Femur (tissue), 1 donor: ENCODE measurements around the gene ACTL8.
"Not testable (repeated sequence)": the region's sequence is repeated elsewhere in the genome, so short reads cannot be mapped to it uniquely, and the experiment has no call there.

Source experiments
- DNase-seq: peaks from one replicate; pipeline ENCODE4 v3.0.0-alpha.2; 2017

Gene ACTL8

DNA sequence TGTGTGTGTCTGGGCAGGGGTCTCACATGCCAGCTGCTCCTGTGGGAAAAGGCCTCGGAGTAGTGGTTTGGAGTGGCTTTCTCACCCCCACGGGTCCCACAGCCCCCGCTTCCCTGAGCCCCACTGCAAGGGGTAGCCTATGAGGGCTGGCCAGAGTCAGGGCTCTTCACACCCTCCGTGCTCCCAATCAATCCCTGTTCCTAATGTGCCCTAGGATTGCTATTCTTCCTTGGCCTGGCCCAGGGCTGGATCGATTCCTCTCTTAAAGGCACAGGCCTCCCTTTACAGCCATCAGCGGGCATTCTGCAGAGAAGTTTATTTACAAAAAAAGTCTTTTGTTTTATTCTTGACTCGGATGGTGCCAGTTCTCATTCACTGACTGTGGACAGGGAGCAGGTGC, 19.3 kb upstream of the ACTL8 start:
- DNase-seq, result no peak

DNA sequence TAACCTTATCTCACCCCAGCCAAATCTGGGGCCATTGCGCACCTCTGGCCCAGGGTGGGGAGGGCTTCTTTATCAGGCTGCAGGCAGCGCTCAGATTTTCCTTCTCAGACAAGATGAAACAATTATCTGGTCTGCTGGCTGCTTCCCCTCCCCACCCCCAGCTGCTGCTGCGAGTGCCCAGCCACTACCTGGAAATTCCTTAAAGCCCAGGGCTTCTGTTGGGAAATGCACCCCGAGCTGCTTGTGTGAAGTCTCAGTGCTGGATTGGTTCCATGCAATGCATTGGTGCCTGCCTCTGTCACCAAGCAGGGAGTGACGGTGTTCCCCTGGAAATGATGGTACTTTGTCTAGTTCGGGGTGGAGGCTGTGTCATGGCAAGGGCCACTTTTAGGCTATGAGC, 18.5 kb upstream of the ACTL8 start:
- DNase-seq, result no peak

DNA sequence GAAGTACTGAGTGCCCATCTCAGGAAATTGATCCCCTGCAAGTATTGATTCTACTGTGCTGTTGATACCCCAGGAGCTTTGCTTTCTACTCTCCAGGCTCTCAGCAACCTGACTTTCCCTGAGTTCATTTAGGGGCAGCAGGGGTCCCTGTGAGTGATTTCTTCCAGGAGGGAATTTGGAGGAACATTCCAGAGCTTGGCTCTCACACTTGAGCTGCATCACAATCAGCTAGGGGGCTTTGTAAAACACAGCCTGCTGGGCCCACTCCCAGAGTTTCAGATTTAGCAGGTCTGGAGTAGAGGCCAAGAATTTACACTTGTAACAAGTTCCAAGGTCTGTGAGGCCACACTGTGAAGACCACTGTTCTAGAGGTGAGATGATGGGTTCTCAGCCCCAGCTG, 16.1 kb upstream of the ACTL8 start:
- DNase-seq, result no peak

DNA sequence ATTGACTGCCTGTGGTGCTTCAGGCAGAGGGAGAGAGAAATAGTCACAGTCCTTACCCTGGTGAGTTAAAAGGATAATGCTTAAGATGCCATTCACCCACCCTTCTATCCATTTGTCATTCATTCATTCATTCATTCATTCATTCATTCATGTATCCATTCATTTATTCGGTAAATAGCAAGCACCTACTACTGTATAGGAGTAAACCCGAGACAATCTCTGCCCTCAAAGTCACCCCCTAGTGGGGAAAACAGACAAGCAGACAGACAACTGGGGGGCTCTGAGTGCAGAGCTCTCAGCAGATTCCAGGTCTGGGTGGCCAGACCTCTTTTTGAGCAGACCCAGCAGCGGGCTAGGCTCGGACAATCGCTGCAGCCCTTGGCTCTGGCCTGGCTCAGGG, 14.1 kb upstream of the ACTL8 start:
- no peak for DNase-seq

DNA sequence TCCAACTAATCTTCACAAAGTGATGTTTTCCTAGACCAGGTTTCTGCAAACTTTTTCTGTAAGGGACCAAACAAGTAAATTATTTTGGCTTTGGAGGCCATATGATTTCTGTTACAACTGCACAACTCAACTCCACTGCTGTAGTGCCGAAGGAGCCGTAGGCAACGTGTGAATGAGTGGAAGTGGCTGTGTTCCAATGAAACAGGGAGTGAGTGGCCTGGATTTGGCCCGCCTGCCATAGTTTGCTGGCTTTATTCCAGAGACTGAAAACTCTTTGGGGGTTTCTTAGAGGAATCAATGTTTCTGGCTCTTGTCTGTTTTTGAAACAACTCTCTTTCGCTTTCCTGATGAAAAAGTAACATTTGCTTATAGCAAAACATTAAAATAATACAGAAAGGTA, 12.6 kb upstream of the ACTL8 start:
- peak; percentile 44 for DNase-seq

DNA sequence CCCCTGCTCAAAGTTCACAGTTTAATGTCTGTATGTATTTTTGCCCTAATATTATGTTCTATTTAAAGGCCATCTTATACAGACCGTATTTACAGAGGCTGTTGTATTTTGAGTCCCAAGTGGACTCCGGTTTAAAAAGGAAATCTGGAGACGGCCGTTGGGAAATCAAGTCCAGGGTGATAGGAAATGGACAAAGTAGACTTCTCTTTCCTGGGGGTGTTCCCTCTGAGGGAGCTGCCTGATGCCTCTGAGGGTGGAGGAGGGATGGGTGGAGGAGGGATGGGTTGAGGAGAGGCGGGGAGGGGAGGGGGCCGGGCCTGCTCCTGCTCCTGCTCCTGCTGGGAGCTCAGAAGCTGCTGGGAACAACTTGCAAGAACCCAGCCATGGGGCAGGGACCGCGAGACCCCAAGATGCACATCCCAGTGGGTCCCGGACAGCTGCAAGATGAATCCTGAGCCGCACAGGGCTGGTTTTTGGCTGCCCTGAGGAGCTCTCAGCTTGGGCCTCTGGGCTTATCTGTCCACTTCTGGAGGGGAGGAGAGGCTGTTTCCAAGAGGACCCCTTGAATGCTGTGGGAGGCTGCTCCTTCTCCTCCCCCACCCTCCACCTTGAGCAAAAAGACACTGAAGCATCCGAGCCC, 12.0 kb upstream of the ACTL8 start:
- DNase-seq, result no peak

DNA sequence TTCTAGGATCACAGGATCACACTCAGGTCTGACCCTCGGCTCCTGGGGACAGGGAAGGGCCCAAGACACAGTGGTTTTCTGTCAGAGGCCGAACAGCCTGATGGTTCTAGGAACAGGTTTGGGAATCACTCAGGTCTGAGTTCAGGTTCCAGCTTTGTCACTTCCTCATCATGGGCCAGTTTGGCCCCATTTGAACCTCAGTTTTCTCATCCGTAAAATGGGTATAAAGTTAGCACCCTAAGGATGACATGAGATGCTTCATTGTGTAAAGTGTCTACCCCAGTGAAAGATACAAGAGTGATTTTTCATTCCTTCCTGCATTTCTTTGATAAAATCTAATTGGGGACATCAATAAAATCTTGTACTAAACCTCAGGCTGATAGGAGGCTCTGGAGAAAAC, 11.2 kb upstream of the ACTL8 start:
- DNase-seq, result no peak

DNA sequence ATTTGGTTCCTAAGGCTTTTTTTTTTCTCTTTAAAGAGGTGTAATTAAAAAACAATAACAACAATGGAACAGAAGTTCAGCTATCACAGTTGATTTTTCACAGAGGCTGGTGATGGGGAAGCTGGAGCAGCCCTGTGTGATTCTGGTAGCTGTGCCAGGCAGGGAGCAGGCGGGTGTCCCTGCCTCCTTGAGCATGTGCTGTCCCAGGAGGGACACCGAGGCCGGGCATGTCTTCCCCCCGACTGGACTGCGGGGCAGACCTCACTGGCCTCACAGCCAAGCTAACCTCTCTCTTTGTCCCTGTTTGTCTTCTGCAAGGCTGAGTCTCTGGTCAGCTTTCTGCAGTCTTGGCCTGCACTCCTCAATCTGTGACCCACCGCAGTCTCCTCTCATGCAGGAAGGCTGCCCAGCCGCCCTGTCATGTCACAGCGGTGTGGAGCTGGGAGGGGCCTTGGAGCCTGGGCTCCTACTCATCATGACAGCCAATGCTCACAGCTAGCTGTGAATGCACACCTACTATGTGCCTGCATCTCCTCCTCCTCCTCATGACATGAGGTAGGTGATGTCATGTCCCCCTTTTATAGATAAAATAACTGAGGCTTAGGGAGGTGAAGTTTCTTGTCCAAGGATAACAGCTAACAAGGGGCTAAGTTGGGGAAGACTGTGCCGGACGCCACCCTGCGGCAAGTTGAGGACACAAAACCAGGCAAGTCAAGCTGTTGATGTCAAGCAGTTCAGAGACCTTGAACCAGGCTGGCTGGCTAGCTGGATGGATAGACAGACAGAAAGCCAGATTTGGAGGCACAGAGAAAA, 10.3 kb upstream of the ACTL8 start:
- no peak for DNase-seq

DNA sequence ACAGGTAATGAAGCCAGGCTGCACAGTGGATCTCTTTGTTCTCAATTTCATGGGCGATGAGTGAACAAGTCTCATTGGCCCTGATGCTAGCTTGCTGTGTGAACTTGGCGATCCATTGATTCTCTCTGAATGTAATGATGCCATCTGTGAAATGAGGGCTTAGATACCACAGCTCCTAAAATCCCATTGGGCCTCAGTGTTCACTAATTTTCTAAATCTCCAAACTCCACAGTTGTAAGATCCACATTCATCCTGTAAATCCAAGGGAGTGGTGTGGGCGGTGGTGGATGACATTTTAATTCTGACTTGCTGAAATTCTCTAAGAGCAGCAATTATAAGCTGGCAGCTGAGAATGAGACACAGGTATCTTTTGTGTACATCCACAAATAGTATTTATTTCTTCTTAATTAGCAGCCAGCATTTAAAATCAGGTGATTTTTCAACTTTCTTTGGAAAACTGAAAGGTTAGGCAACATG, 9.6 kb upstream of the ACTL8 start:
- no peak for DNase-seq

DNA sequence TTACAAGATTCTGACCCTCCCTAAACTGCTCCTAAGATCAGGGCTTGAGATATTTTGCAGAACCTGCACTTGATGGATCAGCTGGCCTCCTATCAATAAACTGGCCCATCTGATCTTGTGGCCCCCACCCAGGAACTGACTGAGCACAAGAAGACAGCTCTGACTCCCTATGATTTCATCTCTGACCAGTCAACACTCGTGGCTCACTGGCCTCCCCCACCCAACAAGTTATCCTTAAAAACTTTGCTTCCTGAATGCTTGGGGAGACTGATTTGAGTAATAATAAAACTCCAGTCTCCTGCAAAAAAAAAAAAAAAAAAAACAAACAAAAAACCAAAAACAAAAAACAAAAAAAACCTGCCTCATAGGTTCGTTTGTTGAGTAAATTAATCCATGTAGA, 8.9 kb upstream of the ACTL8 start:
- DNase-seq, result not testable (repeated sequence)

DNA sequence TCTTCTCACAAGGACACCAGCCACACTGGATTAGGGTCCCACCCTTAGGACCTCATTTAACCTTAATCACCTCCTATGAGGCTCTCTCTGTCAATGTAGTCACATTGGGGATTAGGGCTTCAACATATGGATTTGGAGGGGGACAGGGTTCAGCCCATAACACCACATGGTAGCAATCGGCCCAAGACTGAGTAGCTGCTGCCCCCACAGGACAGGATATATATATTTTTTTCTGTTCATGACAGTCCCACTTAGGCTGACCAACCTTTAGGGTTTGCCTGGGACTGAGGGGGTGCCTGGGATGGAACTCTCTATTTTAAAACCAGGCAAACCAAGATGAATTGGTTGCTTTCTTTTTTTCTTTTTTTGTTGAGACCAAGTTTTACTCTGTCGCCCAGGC, 8.2 kb upstream of the ACTL8 start:
- DNase-seq, result no peak

DNA sequence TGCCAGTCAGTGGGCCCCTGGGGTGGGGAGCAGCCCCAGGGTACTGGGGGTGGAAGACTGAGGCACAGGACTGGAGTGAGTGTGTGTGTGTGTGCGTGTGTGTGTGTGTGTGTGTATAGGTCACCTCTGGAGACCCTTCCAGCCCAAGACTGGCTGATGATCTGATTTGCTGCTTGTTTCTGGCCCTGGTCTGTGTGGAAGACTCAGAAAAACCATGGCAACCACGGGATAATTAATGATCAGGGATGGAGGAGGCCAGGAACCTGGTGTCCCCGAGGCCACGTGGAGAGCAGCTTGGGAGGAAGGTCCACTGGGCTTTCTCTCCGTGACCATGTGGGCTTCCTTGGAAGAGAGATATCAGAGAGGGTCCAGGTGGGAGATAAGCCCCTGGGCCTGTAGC, 4.8 kb upstream of the ACTL8 start:
- no peak for DNase-seq

DNA sequence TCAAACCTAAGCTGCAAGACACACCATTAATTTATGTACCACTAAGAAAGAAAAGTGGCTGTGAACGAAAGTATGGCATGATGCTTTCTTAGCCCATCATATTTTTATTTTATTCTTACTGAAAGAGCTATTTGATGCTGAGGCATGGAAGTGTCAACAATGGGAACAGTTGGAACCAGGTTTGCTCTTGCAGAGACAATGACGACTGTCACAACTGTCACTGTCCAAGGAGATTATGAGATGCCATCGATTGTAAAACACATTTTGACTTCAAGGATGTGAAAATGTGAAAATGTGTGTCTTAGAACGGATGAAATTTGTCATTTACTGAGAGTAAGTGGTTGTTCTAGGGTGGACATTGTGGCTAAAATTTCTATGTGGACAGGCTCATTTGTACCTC, 2.8 kb upstream of the ACTL8 start:
- DNase-seq, result no peak

DNA sequence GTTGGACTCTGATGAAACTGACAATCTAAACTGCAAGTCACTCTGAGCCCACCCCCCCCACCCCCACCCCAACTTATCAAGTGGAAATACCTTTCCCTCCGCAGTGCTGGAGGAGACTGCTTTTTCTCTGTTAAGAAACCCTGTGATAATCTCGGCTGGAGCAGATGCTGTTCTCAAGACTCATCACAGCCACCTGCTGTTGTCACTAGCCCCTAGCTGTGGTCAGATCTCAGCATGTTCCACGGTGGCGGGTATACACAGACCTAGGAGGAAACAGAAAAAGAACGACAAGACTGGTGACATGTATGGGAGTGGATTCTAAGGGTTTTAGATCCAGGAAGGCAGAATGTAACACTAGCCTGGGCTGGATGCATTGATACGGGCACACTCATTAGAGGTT, 2.3 kb downstream of the ACTL8 start:
- DNase-seq, result no peak

DNA sequence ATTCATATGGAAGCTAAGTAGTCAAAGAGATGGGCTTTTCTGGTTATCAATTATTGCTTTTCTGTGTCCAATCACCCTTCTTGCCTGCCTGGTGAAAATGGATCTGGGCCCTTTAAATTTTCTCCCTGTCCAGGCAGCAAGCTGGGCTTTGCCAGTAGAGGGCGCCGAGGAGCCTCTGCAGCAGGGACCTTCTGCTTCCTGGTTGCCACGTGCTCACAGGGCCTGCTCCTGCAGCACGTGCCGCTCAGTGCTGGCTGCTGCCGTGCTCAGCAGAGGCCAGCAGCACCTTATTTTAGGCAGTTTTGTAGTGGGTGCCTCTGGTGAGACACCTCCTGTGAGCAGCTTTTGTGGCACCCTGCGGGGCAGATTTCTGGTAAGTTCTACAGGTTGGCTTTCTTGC, 4.0 kb downstream of the ACTL8 start:
- no peak for DNase-seq

DNA sequence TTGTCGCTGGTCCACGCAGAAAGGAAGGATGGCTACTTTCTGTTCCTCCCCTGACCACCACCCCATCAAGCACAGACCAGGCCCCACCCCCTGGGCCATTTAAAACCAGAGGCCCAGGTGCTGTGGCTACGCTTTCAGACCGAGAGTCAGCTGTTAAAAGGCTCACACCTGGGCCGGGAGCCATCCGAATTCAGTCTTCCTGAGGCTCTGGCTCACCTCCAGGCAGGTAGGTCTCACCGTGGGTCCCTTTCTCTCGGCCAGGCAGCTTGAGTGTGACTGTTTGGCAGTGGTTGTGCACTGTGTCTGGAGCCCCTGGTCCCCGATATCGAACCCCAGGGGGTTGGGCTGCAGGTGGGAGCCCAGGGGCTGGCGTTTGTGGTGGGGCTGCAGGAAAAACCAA, 7.2 kb downstream of the ACTL8 start:
- DNase-seq, result no peak

DNA sequence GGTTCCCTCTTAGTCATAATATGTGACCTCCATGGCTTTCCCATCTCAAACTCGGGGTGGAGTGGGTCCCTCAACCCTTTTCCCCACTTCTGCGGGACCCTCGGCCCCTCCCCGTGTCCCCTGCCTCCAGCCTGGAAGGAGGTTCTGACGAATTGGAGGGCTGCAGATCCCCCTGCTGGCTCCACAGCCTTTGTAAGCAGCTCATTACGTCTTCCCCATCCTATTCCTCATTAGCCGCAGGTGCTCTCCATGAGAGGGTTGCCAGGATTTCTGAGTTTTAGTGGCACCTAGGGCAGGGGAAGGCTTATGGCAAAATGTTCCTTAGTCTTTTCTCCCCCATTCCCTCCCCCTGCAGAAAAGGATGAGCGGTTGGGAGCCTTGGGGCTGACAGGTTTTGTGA, 8.3 kb downstream of the ACTL8 start:
- DNase-seq, result no peak

DNA sequence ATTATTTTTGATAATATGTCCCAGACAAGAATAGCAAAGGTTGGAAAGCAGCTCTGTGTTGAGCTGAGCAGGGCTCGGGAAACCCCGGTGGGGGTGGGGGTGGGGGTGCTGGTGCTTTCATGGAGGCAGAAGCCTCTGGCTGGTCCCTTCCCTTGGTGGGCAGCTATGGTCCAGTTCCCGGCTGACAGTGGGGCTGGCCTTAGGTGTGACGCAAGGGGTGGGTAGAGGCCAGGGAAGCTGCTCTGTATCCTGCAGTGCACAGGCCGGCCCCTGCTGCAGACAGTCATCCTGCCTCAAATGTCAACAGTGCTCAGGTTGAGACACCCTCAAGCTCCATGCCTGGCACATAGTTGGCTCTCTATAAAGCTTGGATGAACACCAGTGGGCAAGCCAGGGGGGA, 8.9 kb downstream of the ACTL8 start:
- no peak for DNase-seq

DNA sequence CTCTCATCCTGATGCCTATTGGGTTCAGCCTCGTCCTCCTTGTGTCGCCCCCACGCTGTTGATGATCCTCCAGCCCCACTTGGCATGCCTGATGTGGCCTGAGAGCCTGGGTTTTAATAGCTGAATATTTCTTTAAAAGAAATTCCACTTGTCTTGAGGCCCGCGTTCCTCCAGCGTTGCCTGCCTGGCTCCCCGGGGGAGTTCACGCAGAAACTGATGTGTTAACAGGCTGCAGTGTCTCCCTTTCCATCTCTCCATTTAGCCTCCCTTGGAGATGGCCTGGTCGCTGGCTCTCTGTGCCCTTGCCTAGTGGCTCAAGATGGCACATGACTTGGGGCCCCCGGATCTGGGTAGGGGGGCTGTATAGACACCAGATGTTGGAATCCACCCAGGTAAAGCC, 9.5 kb downstream of the ACTL8 start:
- DNase-seq, result no peak

DNA sequence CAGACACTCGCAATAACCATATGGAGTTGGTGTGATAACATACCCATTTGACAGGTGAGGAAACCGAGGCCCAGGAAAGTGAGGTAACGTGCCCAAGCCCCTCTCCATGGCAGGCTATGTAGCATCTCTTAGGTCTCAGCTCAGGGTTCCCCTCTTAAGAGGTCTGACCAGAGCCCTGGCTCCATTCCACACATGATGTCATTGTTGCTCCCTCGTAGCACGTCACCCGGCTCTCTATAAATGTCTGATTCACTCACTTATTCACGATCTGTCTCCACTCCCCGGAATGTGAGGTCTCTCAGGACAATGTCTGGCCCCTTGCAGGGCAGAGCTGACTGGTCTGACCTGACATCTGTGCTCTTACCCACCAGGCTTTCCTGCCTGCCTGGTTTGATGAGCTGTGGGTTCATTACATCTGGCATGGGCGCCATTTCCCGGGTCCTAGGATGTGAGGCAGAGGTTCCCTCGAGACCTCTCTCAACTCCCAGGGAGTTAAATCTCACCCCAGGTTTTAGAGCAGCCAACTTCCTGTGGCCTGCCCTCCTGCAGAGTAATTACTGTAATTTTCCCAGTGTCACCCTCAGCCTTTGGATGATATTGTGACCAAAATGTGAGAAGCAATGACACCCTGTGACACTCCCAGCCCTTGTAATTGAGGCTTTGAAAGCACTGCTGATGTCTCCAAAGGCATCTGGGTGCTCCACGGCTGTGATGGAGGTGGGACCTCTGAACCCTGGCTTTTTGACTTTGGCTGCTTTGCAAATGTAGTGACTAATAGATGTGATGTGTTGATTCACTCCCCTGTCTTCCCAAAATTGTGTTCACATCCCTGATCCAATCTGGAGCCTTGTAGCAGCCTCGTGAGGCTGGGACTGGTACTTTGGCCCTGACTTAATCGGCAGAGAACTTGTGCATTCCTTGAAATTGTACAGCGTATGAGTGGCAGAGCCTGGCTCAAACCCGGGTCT, 10.6 kb downstream of the ACTL8 start:
- DNase-seq, result no peak

DNA sequence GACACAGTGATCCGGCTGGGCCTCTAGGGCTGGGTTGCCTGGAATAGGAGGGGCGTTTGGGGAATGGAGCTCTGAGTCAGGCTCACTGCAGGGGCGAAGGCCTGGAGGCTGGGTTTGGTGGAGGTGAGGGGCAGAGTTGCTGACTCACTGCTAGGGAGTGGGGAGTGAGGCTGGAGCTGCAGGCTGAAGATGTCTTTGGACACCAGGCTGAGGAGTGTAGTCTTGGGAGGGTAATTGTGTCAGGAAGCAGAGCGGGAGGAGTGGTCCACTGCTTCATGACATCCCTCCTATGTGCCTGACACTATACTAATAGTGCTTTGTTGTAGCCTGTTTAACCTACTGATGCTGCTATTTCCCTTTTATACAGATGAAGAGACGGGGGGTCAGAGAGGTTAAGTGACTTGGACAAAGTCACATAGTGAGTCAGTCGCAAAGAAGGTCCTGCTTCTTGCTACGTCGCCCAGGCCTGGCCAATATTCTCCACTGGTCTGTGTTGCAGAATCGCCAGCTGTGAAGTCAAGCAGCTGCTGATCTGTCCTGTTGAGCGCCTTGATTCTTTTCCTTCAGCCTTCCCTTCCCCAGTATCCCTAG, 13.6 kb downstream of the ACTL8 start:
- no peak for DNase-seq

DNA sequence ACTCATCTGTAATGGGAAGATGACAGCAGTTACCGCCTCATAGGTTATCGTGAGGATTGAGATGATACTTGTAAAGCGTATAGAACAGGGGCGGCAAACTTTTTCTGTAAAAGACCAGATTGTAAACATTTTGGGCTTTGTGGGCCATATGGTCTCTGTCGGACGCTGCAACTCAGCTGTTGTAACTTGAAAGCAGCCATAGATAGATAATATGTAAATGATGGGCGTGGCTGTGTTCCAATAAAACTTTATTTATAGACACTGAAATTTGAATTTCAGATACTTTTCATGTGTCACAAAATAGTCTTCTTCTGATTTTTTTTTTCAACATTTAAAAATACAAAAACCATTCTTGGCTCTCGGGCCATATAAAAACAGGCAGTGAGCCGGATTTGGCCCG, 15.8 kb downstream of the ACTL8 start:
- no peak for DNase-seq

DNA sequence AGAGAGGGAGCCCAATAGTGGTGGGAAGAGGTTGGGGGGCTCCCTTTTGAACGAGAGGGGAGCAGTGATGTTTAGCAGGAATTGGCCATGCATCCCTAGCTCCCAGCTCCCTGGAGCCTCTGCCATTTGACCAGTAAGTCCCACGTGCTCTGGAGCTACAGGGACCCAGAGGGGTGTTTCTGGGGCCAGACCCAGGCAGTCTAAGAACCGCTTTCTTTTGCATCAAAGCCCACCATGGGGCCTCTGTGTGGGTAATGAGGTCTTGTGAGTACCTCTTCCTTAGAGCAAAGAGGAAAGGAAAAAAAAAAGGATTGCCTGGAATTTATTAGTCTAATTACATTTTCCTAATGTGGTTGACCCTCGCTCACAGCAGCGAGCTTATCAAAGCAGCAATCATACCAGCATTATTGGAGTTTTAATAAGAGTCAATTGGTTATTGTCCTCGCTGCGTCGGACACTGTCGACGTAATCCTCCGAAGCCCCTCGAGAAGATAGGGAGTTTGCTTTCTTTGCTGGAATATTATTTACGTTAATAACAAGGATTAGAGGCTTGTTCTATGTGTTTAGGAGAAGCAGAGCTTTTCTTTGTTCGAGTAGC, 17.6 kb downstream of the ACTL8 start:
- DNase-seq, result no peak
